Tongue (tissue), 2 donors: ENCODE results near the gene FSIP1. TPM values are rescaled to one million over a fixed set of nuclear protein-coding genes. Genes with fewer than 3 reads are reported as not detected.

Source experiments
- DNase-seq: peaks from one replicate; pipeline ENCODE4 v3.0.0-alpha.2; 2015
- total RNA-seq: library from RNA; depleted of rRNA; stranded (reverse); fragments of >200 nt; gene quantifications from one replicate; pipeline ENCODE4 v1.2.3, GENCODE V29; 2014

The FSIP1 gene
- total RNA-seq, 1 donor from 2014 or later = 0.10 TPM

DNA sequence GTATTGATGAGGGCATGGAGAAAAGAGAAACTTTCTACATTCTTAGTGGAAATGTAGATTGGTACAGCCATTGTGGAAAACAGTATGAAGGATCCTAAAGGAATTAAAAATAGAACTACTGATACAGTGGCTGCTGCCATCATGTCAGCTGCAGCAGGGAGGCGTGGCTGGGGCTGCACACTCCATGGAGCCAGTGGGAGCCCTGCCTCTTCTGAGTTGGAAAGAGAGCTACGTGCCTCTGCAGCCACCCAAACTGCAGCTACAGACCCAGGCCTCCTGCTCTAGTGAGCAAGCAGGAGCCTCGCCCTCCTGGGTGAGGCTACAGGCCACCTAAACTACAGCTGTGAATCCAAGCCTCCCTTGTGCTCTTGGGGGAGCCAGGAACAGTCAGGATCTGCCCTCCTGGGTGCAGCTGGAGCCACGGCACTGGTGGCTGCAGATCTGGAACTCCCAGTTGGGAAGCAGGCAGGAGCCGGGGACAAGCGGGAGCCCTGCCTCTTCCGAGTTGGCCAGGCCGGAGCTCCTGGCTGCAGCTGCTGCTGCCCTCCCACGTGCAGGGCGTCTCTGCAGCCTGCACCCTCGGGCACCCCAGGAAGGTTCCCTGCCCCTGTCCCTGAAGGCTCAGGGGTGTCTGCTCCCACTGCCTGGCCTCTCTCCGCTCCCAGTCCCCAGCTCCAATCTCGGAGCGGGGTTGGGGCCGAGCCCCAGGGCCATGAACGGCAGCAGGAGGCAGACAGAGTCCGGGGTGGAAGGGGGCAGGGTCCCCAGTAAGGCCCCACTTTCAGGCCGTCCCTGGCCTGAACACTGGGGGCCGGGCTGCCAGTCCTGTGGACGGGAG, 137.3 kb downstream of the FSIP1 start:
- peak; percentile 34 for DNase-seq

DNA sequence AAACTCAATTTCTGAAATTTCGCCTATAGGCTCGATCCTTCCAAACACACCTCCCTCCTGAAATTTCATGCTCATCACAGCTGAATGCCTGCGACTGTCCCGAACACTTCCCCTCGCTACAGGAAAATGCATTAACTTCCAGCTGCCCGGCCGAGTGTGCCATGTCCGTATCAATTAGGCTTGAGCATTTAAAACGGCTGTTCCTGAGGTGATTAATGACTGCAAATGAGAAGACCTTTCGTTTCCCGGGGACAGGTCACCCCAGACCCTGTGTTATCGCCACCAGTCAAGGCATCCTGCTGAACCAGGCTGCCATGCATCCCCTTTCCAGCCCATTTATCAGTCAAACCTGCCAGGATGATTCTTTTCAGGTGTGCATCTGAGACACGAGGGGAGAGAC, 138.5 kb downstream of the FSIP1 start:
- DNase-seq = no peak

DNA sequence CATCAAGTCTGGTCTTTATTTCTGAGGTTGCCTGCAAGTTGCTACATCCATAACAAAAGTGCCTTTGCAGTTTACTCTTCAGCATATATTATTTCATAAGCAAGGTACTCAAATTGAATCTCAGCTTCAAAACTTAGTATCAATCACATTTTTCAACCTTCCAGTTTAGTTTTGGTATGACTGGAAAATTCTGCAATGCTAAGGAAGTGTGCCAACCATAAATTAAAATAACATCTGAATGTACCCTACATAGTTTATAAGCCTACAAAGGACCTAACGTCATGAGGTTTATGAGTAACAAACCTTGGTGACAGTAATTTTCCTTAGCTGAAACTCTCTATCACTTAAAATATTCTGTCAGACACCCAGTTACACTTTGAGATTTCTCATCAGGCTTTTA, 138.9 kb downstream of the FSIP1 start:
- DNase-seq = no peak

DNA sequence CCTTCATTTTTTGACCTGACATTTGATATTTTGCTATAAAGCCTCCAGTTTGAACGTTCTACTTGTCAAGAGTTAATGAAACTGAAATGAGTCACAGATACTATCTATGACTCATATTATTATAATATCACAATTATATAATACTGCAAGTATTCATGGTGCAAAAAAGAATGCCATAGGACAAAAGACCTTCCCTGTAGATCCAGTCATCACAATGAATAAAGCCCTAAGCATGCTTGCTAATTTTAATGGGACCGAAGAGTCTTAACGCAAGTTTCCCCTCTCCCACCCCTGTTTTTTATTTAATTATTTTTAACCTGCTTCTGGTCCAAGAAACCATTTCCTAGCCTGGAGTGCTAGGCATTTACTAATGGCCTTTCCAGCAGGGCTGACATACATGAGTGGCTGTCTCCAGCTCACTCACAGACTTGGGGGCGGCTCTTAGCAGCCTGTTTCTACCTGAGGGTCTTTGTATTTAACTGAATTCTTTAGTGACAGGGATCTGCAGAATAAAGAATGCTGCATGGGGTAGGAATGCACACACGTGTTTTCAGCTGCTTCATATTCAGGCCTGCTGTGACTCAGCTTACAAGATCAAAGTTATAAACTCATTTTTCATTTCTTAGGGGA, 140.5 kb downstream of the FSIP1 start:
- no peak for DNase-seq

DNA sequence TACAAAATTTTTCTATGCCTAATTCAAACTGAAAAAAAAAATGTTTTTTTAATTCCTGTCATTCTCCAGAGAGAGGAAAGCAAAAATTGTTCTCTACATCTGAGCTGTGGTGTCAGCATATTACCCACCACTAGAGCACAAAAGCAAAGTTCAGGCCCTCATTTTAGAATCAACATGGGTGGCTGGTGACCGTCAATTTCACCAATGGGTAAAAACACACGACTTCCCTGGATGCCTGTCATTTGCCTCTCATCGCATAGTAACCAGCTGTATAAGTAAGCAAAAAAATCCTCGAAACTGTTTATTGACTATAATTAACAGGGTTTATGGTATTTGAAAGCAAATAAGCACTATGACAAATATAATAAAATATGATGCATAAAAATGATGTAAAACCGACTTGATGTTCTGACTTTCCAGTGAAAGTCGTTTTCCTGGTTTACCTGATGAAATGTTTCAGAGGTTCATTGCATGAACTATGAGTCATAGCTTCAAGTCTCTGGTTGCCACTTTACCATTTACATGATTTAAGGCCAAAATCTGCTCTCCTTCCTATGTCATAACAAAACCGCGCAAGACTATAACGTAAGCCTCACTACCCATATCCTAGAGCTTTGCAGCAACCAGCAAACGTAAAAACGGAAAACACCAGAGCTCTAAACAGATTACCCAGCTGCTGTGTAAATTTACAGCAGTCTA, 141.3 kb downstream of the FSIP1 start:
- DNase-seq = no peak

DNA sequence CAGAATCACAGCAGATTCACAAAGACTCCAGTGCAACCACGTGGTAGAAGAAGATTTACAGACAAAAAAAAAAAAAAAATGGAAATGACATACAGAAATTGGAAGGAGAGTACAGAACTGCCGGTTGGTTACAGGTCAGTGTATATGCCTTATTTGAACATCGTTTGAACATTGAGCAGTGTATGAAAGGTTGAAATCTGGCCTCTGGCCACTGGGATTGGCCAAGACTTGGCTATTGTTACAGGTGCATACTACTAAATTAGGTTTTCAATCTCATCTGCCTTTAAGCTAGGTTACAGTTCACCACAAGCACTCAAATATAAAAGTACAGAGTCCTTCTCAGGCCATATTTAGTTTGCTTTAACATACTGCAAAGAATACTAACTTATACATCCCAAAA, 142.0 kb downstream of the FSIP1 start:
- no peak for DNase-seq

DNA sequence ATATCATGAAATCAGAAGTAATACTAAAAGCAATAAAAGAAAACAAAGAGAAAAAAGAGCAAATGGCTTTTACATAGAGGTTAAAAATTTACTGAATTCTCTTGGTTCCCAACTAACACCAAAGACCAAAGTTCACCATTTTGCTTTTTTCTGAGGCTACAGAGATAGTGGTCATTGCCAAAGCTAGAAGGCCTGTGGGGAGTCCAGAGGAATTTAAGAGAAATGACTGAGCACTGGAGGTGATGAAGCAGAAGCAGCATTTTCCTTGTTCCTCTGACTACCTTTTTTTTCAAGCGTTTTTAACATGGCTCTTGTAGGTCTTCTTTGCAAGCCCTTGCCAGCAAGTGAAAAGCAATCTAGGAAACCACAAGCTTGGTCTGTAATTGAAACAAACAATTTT, 143.6 kb downstream of the FSIP1 start:
- no peak for DNase-seq

DNA sequence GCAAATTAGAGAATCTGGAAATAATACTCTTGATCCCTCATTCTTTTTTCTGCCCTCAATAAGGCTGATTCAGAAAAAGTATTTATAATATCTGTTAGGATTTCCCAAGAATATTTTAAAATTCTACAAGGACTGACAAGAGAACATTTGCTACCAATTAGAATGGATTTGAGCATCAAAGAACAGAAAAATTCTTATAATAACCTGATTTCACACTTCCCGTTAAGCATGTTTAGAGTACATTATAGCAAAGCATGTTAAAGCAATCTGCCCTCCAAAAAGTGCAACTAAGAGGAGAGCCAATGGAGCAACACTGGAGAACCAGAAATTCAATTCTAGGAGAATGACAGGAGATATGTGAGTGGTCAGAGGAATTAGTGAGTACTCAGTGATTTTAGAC, 144.6 kb downstream of the FSIP1 start:
- peak; percentile 43 for DNase-seq

DNA sequence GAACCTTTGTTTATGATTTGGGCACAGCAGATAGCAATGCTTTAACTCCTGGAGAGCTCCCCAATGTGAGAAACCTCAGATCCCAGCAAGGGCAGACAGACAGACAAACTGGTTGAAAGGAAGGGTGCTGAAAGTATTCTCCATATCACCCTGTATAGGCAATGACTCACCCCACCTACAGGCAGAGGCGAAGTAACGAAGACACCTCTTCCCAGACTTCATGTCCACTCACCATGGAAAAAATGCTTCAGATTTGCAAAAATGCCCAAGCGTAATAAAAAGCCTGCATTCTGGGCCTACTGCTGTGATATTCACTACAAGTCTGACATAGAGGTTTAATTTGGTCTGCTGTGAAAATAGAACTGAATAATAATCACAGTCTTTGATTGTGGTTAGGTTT, 151.3 kb downstream of the FSIP1 start:
- no peak for DNase-seq

DNA sequence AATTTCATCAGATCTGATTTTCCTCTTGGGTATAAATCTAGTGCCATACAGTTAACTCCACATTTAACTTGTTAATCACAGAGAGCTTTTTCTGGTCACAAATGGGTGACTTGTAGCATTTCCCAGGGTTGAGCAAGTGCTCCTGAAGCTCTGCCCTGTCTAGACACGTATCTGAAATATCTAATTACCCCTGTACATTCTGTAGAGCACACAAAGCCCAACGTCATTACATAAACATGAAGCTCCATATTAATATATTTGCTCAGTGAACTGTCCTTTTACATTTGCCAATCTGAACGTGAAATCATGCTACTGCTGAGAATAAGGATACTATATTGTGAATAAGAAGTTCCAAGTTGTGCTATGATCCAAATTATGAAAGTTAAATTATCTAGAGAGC, 152.7 kb downstream of the FSIP1 start:
- DNase-seq = no peak

DNA sequence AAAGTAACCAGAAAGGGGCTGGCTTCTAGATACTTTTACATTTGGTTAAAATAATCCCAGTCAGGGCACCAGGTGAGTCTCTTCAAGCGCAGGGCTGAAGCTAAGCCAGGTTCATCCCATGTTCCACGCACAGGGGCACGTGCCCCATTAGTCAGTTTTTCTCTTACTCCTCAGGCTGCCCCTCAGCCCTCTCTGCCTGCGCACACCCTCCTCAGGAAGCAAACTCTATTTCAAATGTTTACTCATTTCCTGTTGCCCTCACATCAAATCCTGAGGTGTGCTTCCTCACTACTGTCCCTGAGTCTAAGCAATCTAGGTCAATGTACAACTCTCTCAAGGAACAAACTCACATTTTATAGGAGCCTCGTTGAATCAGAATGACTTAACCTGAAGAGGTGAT, 153.3 kb downstream of the FSIP1 start:
- no peak for DNase-seq

DNA sequence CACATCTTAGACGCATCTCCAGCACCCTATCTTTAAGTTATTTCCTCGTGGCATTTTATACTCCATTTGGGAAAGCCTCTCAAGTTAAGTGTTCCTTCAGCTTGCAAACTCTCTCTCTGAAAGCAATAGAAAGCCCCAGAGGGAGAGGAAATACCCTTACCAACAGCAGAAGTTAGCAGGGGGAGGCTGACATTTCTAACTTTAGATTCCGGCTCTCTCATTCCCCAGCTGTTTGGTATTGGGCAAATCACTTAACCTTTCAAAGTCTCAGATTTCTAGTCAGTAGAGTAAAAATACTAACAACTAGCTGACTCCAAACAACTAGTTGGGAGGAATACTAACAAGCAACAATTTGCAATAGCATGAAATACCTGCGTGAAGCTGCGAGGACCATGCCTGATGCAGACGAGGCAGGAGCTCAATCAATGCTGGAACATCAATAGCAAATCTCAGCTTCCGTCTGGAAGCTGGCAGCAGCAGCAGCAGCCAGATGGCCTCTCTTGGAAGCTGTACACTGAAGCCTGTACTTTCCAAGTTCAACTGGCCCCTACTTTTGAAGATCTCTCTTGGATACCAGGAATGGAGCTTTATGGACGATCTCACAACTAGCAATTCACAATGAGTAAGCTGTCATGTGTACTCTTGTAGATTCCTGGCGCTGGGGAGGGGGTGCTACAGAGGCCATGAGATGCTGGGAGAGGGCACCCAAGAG, 153.9 kb downstream of the FSIP1 start:
- DNase-seq = peak; percentile 60

DNA sequence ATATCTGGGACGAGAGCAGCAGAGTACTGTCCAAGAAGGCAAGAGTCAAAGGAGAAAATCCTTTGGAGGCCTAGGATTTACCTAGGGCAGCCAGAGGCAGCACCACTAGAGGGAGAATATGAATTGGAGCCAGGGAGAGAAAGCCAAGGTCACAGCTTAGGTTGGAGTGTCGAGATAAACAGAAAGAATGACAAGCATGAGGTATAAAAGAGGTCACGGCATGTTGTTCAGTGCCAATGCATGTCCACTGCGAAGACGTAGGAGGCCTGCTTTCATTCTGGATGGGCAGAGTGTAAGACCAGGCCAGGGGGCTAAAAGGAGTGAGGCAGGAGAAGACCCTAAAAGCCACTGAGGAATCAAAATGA, 154.5 kb downstream of the FSIP1 start:
- DNase-seq = no peak

DNA sequence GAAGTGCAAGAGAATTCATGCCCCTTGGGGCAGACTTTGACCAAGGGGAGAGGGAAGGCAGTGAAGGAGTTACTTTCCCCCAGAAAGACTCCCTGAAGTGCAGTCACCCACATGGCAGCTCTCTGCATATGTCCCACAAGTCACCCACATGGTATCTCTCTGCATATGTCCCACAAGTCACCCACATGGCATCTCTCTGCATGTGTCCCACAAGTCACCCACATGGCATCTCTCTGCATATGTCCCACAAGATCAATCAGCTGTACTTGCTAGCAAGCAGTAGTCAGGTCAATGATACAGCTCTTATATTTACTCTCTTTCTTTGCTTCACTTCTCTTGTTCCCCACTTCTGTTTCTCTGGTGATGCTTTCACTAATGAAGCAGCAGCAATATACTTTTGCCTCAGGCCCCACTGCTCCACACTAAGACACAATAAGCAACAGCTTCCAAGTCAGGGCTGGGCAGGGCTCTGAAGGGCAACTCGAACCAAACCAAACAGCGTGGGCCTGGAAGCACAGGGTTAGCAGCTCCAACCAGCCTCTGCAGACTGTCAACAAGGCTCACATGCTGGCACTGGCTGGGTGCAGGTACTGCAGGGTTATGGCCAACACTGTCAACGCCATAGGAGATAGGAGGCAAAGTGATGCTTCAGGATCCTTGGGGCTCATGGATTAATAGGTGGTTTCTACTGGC, 155.0 kb downstream of the FSIP1 start:
- no peak for DNase-seq

DNA sequence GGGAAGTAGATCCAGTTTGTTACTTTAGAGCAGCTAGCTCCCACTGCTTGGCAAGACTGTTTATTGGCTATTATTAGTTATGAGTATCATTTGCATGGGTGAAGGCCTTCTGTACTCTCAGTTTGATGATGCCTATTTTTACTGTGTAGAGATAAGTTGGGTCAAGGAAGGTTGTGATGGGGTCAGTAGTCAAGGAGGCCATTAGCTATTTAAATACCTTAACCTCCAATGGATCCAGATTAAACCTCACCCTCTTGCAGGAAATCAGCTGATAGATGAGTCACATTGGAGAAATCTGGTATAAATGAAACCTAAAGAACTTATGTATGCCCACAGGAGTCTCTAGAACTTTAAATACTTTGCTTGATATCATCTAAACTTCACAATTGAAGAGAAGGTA, 156.8 kb downstream of the FSIP1 start:
- DNase-seq = no peak

DNA sequence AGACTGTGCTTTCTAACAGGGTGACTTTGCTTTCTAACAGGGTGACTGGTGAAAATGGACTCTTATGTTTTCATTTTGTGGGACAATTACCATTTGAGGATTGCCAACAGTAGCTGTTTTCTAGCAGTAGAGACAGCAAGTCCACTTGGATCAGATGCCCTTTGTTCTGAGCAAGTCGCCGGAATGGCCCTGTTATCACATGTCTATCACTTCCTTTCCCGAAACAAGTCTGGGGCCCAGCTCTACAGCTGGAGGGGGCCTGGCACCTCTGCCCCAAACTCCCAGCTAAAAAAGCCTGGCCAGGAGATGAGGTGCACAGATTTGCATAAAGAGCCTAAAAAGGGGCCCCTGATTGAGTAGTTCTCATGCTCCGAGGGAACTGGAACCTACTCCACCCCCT, 157.2 kb downstream of the FSIP1 start:
- no peak for DNase-seq

DNA sequence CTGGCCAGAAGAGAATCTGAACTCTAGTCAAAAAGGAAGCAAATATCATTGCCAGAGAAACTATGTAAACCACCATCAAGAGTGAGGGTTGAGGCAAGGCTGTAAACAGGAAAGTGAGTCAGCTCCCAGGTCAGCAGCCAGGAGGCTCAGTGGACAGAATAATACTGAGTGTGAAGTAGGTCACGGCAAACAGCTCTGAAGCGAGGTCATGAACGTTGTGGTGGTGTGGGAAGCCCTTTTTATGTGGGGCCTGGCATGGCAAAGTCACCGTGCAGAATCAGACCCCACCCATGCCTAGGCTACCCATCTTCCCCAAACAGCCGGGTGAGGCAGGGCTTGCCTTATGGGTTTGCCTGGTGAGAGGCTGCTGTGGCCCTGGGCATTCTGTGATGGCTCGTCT, 157.8 kb downstream of the FSIP1 start:
- no peak for DNase-seq

DNA sequence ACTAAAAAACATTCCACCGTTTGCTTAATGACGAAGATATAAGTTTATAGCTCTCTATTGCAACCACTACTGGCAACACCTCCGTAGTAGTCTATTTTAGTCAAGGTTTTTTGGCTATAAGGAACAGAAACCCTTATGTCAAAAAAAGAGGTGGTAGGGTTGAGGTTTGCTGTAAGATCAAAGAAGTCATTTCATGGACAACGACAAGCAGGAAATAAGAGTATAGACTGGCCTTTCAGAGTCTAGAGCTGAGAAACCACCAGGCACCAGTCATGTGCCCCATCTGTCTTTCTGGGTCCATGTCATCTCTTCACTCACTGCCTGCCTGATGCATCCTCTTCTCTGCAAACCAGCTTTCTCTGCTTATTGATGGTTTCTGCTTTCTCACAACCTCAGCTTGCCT, 159.1 kb downstream of the FSIP1 start:
- DNase-seq = no peak

DNA sequence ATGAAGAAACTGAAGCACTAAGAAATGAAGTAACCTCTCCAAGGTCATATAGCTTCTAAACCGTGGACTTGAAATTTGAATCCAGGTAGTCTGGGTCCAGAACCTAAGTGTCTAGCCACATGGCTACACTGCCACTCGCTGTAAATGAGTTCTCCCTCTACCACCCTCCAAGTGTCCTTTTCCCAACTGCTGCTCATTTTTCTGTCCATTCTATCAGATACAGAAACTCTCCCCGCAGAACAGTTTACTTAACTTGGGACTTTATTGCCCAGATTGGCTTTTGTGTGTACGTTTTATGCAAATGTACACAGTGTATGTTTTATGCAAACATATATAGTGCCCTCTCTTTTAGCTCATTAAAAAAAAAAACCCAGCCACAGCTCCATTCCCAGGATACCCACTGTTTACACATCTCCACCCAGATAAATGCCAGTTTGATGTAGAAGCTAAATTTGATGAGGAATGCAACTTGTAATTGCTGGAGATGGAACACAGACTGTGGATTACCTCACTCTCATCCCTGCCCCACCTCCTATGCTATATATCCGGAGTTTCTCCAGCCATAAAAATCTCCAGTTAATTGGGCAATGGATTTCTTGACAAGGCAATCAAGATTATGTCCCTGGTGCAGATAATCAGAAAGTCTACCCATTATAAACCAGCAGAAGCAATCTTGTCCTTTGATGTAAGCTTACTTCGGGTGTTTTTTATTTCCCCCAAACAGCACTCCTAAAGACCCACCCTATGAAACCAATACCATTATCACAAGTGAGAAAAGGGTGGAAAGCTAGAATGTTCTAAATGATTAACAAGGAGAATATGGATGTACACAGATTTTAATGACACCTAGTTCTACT, 159.8 kb downstream of the FSIP1 start:
- DNase-seq = no peak

DNA sequence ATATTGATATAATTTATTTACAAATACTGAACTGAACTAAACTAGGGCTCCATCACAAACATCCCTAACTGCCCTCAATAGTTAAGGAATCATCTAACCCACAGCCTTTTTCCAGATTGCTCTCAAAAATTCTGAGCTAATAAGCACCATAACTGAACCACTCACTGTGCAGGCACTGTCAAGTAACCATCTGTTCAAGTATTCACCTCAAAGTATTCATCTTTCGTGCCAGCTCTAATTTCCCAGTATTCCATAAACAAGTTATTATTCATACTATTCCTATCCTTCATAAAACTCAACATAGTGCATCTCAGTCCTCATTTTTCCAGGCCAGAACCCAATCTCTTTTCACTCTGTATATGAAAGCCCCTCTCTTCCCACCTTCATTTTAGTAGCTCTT, 160.7 kb downstream of the FSIP1 start:
- DNase-seq = no peak

DNA sequence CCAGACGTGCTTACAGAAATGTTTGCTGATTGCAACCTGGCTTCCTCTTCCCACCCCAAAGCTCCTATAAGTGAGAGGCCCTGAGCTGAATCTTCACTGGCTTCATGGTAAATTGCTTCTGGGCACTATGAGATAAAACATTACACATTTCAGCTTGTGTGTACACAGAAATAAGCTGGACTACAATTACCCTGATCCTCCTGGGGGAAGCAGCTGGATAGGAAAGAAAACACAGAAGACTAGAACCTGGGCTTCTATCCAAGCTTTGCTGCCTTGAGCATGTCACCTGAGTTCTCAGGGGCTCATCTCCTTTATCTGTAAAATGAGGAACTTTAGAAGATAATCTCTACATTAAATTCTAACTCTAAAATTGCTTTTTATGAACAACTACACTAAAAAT, 161.4 kb downstream of the FSIP1 start:
- peak; percentile 50 for DNase-seq
